GM21367 (cell line): ENCODE results near the gene SMG7.

ENCODE experiments used
- ATAC-seq: cut with Tn5 transposase; IDR thresholded peaks from one replicate; pipeline ENCODE4 v1.9.1; 2021; ENCODE audit not compliant: unreplicated experiment

SMG7 gene

DNA sequence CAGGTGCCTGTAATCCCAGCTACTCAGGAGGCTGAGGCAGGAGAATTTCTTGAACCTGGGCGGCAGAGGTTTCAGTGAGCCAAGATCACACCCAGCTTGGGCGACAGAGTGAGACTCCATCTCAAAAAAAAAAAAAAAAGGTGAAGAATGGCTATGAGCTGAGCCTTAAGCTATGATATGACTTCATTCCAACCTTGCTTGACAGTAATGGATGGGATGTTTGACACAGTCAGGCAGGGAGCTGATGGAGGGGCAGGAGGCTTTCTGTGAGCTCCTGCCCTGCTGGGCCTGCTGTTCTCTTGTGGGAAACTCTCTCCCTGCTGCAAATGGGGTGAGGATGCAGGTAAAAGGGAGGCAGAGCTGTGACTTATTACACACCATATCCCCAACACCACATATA lies 90.4 kb downstream of the SMG7 start:
- ATAC-seq = no peak

DNA sequence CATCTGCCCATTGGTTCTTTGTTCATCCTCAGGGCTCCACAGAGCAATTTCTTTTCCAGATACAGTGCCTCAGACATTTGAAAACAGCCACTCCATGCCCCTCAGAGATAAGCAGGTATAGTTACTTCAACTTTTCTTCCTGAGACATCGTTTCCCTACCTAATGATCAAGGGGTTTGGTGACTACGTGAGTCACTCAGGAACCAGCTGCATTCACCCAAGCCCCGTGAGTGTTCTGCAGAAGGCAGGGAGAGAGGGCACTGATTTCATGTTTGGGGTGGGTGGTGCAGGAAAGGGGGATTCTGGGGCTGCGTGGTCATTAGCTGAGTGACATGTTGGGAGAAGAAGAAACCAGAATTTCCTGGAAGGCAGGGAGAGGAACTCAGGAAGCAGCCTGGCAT lies 93.0 kb downstream of the SMG7 start:
- ATAC-seq = no peak

DNA sequence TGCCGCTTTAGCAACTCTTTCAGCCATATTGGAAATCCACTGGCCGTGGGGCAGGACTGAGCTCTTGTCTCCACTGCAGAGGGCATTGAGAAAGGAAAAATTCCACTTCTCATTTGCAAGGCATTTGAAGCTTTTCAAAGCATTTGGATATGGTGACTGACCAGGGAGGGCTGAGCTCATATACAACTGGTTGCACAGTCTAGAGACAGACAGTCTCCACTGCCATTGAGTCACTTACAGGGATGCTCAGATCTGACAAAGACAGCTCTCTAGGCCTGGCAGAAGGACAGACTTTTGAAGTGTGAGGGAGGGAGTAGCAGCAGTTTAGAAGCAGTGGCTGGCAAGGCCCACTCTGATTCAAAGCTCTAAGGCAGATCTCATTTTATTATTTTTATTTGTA lies 93.7 kb downstream of the SMG7 start:
- no peak for ATAC-seq

DNA sequence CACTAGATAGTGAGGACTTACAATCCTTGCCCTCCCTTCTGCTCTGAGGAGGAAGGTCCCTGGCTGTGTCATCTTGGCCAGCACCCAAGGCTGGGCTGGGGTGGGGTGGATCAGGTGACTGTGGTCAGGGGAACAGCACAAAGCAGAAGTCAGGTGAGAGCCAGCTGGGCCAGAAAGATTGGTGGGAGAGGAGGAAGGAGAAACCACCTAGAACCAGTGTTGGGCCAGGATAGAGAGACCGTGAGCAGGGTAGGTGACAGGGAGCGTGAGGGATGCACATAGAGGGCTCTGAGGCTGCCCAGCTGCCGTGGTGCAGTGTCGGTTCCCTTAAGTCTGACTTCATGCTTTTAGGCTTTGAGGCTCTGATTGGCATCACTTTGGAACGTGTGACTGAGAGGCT lies 95.3 kb downstream of the SMG7 start:
- peak; percentile 51 for ATAC-seq

DNA sequence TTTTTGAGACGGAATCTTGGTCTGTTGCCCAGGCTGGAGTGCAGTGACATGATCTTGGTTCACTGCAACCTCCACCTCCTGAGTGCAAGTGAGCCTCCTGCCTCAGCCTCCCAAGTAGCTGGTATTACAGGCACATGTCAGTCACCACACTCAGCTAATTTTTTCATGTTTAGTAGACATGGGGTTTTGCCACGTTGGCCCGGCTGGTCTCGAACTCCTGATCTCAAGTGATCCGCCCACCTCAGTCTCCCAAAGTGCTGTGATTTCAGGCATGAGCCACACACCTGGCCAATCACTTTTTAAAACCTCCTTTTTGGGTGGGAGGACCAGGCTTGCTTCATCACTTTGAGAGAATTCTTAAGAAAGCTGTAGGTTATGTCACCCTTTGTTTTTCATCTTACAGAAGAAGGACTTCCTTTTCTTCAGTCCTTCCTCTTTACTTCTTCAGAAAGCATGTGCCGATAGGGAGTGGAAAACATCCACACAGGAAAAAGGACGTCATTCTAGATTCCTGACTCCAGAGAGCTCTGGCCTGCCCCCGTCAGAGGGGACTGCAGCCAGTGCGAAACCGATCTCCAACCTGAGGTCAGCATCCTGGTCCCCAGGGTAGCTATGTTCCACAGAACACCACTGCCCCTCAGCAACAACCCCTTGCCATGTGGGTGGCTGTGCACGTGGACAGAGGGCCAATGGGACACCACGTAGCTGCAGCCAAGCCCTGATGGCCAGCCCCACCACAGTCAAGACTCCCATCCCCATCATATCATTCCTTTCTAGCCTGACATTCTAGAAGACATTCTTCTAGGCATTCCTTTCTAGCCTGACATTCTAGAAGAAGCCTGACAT lies 96.1 kb downstream of the SMG7 start:
- no peak for ATAC-seq

DNA sequence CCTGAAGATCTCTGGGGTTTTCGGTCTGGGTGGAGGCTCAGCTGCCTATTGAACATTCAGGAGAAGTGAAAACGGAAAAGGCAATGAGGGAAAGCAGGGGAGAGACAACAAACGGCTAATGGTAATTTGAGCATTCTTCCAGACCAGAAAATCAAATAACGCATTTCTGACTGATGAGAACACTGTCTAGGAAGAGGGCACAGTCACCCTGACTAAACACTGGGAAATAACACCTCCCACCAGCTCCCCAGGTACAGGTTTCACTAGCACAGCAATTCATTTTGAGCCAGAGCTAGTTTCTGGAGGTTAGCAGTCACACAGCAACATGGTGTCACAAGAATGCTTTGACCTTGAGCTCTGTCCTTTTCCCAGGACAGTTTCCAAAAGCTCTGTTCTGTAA lies 96.8 kb downstream of the SMG7 start:
- no peak for ATAC-seq

DNA sequence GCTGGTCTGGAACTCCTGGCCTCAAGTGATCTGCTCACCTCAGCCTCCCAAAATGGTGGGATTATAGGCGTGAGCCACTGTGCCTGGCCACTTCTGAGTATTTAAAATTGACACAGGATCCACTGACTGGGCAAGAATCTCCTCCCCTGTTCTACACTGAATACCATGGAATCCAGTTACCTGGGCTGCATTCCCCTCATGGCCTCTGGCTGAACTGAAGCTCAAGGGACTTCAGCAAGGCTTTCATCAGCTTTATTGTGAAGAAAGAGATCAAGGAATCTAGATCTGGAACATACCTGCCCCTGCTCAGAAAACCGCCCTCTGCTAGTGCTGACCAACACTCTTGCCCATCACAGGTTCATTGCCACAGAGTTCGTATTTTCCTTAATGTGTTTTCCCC lies 97.5 kb downstream of the SMG7 start:
- no peak for ATAC-seq

DNA sequence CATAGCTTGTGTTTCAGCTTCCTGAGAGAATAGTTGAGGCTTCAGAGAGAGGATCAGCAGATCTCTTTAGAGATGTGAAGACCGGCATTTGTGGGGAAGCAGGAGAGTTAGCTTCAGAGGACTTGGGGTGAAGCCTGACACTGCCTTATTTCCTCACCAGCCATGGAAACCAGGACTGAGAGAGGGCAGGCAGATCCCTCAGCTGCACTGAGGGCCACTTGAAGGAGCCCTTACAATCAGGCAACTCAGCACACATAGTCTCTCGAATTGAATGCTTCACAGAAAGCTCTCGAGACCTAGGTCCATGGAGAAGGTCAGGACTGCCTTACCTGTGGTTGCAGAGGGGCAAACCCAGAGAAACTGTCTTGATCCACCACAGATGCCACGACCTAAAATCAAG lies 98.2 kb downstream of the SMG7 start:
- ATAC-seq = no peak

DNA sequence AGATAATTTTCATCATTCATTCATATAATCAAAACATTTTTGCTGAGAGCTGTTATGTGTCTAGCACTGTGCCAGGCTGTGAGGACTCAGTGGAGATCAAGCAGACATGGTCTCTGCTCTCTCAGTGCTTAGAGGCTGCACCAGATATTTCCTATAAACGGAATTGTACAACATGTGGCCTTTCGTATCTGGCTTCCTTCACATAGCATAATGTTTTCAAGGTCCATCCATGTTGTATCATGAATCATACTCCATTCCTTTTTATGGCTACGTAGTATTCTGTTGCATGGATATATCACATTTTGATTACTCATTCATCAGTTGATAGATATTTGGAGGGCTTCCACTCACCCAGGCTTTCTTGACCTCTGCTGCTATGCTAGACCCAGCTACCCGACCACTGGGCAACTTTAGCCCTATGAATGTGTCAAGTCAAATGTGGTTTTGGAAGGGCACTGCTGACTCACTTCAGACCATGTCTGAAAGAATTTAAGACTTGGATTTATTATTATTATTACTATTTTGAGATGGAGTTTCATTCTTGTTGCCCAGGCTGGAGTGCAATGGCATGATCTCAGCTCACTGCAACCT lies 99.5 kb downstream of the SMG7 start:
- ATAC-seq = no peak

DNA sequence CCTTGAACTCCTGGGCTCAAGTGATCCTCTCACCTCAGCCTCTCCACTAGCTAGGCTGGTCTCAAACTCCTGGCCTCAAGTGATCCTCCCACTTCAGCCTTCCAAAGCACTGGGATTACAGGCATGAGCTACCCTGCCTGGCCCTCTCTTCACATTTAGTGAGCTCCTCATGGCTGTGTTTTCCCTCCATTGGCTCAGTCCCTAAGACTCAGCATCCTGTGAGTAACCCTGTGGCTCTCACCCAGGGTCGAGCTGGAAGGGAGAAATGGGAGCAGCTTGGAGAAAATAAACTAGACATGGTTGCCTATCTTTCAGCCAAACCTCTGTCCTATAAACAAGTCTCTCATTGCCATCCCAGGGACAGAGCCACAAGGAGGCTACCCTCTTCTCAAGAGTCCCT lies 100.4 kb downstream of the SMG7 start:
- no peak for ATAC-seq

DNA sequence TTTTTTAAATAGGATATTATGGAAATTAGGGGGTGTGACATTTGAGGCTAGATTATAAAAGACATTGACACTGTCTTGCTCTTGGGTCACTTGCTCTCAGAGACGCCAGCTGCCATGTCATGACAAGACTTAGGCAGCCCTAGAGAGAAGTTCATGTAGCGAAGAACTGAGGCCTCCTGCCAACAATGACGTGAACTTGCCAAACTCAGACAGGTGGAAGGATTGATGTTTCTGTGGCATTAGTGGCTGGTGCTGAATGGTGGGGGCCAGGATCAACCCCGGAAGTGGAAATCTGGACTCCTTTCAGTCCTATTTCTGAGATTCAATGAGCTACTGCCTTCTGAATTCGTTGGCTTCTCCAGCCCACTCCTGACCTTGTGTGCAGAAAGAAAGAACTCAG lies 103.3 kb downstream of the SMG7 start:
- ATAC-seq = no peak

DNA sequence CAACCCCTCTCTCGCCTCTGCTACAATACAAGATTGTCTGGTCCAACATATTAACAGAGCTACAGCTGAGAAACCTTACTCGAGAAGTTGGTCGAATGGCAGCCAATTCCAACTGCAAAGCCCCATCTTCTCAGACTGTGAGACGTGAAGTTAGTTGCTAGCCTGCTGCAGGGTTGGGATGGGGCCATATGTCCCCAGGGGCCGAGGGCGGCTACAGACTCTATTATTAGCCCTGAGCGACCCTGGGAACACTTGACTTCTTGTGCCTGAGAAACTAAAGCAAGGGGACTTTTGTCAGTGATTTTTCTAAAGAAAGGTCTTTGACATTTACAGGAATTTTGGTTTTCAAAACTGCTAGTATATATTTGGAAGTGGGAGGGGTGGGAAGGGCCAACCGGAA lies 104.2 kb downstream of the SMG7 start:
- no peak for ATAC-seq

DNA sequence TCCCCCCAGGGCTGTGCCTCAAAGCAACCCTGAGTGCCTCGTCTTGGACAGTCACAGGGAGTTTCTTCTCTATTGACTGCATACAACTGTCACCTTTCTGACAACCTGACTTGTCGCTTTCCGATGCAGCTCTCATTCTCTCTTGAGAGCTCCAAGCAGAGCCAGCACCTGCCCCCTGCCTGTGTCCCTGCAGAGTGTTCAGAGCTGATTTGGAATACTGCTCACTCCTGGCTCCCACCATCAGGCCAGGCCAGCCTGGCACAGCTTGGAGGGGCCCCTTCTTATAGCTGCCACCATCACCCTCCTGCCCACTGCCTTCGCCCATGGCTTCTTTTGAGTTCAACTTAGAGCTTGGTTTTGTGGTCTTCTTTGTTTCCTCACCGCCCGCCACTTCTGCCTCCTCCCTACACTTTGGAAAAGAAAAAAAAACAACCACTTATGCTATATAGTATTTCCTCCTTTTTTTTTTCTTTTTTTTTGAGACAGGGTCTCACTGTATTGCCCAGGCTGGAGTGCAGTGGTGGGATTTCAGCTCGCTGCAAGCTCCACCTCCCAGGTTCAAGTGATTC lies 105.7 kb downstream of the SMG7 start:
- no peak for ATAC-seq

DNA sequence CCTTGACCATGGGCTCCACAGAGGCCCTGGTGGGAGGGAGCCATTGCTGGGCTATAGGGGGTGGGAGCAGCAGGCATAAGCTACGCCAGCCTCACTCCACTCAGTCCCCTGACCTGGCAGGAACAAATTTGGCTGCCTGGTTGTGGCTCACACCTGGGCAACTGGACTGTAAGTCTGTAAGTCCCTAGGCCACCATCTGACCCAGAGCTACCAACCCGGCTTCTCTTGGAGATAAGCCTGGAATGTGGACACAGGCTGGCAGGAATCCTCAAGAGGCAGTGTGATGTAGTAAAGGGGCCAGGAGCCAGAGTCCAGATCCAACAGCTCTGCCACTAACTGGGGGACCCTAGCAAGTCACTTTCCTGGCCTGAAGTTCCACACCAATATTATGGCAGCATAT lies 106.6 kb downstream of the SMG7 start:
- ATAC-seq = no peak

DNA sequence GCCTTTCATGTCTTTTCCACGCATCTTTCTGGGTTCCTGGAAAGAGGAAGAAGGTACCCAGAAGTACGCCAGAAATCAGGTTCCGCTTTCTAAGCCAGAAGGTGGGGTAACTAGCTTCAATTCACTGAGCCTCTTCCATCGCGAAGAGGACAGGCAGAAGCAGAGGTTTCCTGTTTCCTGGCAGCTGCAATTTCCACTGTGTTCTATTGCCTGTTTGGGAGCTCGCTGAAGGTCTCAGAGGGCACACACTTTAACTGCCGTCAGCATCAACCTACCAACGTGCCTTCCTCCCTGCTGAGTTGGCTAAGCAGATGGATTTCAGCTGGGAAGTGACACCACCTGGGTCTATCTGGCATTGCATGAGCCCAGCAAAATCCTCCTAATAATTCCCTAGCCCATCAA lies 108.0 kb downstream of the SMG7 start:
- ATAC-seq = no peak

DNA sequence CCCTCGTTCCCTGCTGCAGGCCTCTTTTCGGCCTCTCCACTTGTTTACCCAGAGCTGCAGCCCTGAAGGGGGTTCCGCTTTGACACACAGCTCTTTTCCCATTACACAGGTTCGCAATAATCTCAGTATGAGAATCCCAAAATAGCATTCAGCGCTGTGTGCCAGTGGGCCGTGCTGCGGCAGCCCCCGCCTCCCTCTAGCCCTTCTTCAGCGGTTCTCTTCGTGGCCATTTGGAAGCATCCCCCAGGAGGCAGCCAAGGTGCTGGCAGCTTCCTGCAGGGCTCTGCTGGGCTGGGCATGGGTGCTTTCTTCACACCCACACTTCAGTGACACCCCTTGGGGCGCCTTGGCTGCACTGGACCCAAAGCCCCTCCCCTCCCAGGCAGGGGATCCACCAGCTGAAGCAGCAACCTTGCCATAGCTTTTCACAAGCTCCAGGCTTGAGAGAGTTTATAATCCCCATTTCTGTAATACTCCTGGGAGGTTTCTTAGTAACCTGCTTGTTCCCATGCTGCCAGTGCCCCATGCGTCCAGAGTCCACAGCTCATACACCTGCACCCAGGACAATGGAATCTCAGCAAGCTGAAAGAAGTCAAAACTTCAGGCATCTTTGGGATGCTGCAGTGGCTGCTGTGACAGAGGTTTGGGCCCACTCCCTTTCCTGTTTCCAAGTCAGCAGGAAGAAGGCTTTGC lies 109.9 kb downstream of the SMG7 start:
- ATAC-seq = no peak

DNA sequence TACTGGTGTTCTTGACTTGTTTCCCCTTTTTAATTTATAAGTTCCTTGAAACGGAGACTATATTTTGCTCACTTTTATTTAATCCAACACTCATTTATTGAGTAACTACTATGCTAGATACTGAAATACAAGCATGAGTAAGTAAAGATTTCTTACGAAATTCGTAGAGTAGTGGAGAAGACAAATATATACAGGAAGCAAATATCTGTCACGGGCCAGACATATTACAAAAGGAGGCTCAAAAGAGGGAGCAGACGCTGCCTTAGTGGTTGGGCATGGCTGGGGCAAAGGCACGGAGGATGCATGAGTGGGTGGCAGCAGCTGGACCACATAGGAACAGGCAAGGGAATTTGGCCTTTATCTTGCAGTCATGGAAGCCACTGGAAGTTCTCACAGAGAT lies 111.2 kb downstream of the SMG7 start:
- ATAC-seq = no peak

DNA sequence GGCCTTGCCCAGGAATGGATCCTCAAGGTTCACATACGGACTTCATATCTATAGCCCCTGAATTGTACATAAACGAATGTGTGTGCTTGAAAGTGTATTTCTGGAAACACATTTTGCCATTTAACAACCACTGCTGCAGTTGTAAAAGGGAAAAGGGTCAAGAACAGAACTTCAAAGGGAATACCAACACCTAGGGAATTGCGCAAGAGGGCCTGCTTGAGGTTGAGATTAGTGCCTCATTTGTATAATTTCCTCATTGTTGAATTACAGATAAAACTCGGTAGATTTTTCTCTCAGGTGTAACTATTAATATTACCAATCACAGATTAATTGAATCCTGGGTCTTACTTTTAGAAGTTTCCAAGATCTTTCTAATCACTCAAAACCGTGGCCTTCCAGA lies 111.8 kb downstream of the SMG7 start:
- ATAC-seq = no peak

DNA sequence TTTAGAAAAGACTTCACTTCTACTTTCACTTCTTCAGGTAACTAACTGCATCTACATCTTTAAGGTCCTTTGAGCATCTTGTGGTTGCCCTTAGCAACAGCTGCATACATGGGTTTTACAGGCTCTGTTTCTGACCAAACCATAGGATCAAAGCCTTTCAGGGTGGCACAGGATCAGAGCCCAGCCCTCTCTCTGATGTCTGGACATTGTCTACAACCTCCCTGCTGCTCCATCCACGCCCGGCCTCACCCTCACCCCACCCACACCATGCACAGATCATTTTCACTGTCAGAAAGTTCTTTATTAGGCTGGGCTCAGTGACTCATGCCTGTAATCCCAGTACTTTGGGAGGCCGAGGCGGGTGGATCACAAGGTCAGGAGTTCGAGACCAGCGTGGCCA lies 112.7 kb downstream of the SMG7 start:
- ATAC-seq = no peak

DNA sequence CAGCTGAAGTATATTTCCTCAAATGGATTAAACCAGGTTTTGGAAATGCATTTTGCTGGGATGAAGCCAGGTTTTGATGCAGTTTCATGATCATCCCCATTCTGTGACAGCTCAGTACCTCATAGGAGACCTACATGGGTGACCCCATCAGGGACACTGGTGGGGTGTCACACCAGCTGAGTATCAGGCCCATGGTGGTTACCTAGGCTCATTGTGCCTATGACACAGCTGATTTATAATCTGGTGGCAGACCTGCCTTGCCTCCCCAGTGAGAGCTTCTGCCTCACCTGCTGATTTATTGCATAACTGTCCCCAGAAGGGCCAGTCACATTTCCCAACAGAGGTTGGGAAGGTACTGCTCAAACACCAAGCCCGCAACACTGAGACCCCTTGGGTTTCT lies 114.2 kb downstream of the SMG7 start:
- ATAC-seq = no peak

DNA sequence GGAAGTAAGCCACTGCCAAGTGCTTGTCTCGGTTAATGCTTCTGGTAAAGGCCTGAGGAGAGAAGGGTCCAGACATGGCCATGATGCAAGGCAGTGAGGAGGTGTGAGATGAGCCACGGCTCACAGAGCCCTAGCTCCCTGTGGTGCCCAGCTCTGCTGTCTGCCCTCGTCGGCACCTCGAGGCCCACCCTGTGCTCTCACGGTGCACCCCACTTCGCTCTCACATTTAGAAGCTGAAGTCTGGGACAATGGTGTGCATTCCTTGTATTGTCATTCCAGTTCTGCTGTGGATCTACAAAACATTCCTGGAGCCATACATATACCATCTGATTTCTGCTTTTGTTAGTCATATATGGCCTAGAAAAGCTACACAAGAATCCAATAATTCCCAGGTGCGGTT lies 114.6 kb downstream of the SMG7 start:
- ATAC-seq = no peak

DNA sequence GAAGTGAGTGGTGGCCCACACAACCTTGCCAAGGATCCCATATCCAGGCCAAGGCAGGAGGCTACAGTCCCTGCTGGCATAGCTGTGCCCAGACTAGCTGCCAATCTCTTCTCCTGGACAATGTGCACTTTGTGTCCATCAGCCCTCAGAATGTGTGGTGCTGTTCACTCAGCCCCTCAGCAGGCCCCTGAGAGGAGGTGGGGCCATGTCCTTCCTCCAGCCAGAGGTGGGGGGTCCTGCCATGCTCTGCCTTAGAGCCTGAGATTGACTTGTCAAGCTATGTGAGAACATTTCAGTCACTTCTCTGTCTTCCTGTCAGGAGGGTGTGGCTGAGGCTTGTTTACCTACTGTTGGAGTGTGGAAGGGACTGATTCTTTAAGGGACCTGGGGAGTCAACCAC lies 116.5 kb downstream of the SMG7 start:
- no peak for ATAC-seq
